Activated CD8-positive, alpha-beta memory T cell treated with anti-CD3 and anti-CD28 coated beads for 36 hours (primary cell): ENCODE results near the gene AIPL1. TPM values are rescaled to one million over a fixed set of nuclear protein-coding genes. Genes with fewer than 3 reads are reported as not detected.
"Not testable (repeated sequence)": the region's sequence is repeated elsewhere in the genome, so short reads cannot be mapped to it uniquely, and the experiment has no call there.

Experiments used
- CTCF ChIA-PET: fragments of 350-600 bp; sonication (Branson Sonifier 250); formaldehyde crosslinking; loops from one replicate; lab custom pipeline; 2021; ENCODE audit warnings: antibody characterized with exemption; lab: Charles Lee
- POLR2A ChIA-PET: fragments of 350-600 bp; sonication (Branson Sonifier 250); formaldehyde crosslinking; loops from one replicate; lab custom pipeline; 2021; ENCODE audit warnings: antibody characterized with exemption; lab: Charles Lee
- total RNA-seq, 2 experiments: library from RNA; stranded (reverse); gene quantifications; one replicate each; pipeline ENCODE4 v1.2.3, GENCODE V29; 2021

The AIPL1 gene, protein sequence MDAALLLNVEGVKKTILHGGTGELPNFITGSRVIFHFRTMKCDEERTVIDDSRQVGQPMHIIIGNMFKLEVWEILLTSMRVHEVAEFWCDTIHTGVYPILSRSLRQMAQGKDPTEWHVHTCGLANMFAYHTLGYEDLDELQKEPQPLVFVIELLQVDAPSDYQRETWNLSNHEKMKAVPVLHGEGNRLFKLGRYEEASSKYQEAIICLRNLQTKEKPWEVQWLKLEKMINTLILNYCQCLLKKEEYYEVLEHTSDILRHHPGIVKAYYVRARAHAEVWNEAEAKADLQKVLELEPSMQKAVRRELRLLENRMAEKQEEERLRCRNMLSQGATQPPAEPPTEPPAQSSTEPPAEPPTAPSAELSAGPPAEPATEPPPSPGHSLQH
- total RNA-seq, result not detected

DNA sequence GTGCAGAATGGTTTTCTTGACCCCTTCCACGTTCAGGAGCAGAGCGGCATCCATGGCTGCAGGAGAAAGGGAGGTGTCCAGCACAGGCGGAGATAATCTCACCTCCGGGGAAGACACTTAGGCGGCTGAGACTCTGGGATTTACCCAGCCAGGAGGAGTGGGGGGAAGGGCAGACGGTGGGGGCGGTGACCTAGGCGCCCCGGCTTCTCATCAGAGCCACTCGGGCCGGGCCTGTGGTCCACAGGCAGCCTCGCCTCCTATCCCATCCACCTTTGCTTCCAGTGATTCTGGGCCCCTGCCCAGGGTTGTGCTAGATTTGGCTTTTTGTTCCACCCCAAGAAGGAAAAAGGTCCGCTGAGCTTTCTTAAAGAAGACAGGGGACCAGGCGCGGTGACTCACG, at the start of gene AIPL1:
Gene AIPL1, minus strand, starts transcription at position 71 of the 400 bp plus-strand sequence. Its CDS starts 17 bp downstream, at position 54.
- ChIA-PET CTCF (interaction anchor here (0.9 to 2.0 kb wide), 4 partner anchors 17 to 851 kb away, joined by 3 to 13 read pairs (median 4); partner anchors contain the start of gene NLRP1), POLR2A (no interaction called here)

DNA sequence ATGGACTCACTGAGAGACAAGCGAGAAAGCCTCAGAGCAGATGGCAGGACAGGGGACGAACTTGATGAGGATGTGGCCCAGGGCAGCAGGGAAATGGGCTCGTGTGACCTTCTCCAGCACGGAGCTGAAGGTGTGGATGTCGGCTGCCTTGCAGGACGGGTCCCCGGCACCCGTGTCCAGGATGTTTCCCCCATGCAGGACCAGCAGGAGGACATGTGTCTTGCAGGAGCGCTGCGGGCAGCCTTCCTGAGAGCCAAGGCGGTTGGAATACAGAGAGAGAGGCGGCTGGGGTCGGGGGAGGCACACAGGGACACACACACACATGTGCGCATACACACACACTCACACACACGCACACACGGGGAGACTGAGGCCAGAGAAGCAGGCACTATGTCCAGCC, 48.6 kb upstream of the AIPL1 start:
- POLR2A ChIA-PET, result no interaction called here
- CTCF ChIA-PET, result no interaction called here

DNA sequence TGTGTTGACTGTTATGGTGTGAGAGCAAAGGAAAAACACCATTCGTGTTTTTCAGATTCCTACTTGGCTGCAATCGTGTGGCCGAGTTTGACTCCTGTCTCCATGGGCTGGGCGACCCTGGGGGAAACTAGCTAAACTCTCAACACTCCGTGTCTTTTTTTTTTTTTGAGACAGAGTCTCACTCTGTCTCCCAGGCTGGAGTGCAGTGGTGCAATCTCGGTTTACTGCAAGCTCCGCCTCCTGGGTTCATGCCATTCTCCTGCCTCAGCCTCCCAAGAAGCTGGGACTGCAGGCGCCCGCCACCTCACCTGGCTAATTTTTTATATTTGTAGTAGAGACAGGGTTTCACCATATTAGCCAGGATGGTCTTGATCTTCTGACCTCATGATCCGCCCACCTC, 47.9 kb upstream of the AIPL1 start:
- POLR2A ChIA-PET, result not testable (repeated sequence)

DNA sequence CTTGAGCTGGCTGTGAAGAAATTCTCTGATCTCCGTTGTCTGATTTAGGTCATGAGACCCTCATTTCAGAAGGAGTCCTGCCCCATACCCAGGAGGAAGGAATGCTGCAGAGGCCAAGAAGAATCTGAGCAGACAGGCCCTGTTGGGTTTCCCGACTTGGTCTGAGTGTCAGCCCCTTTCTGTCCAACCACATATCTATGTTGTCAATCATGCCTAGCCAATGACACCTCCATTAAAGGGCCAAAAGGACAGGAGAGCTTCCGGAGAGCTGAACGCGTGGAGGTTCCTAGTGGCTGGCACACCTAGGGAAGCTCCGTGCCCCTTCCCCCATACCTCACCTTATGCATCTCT, 47.2 kb upstream of the AIPL1 start:
- ChIA-PET CTCF (interaction anchor here (1.6 kb wide), 1 partner anchor 9 kb away, joined by 7 read pairs; no protein-coding TSS in a partner anchor), POLR2A (no interaction called here)

More for the DNA sequence above, 47.9 kb upstream of the AIPL1 start:
- CTCF ChIA-PET, result interaction anchor here (1.6 kb wide), 1 partner anchor 10 kb away, joined by 7 read pairs; no protein-coding TSS in a partner anchor

DNA sequence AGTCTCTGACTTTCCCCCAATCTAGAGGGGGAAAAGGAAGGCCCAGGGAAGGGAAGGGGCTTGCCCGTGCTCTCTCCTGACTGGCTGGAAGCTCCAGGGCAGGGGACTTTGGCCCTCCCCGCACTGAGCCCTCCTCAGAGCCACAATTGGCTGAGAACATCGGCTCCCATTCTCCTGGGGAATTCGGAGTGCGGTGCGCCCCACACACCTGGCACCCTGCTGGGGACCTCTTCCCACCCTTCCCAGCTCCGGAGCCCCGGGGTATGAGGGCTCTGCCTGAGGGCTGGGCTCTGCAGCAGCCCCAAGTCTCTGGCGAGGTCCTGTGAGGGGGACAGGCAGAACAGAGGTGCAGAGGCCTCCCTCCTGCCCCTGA, 45.4 kb upstream of the AIPL1 start:
- ChIA-PET POLR2A (no interaction called here), CTCF (interaction anchor here (1.0 kb wide), 1 partner anchor 8 kb away, joined by 4 read pairs; no protein-coding TSS in a partner anchor)

DNA sequence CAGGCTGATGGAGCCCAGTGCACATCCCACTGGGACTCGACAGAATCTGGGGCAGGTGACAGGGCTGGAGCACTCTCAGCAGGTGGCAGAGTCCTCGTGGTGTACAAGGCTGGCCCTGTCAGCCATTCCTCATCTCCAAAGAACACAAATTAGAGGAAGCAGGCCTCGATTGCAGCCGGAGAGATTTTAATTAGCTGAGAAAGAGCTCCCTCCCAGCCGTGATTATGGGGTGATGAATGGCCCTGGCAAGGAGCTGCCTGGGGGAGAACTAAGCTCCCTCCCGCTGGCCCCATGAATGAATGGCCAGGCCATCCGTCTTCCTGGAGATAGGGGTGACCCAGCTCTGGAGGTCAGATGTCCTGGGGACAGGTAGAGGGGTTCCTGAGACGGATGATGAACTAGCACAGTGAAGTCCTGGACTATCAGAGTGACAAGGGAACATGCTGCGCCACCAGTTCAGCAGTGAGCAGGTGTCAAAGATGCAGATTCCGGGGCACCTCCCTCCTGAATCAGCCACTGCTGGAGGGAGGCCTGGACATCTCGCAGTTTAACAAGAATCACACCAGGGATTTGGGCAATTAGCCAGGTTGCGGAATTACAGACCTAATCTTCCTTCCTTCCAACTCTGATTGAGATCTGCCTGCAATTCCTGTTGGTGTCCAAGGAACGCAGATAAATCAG, 44.8 kb upstream of the AIPL1 start:
- POLR2A ChIA-PET, result no interaction called here
- CTCF ChIA-PET, result no interaction called here

DNA sequence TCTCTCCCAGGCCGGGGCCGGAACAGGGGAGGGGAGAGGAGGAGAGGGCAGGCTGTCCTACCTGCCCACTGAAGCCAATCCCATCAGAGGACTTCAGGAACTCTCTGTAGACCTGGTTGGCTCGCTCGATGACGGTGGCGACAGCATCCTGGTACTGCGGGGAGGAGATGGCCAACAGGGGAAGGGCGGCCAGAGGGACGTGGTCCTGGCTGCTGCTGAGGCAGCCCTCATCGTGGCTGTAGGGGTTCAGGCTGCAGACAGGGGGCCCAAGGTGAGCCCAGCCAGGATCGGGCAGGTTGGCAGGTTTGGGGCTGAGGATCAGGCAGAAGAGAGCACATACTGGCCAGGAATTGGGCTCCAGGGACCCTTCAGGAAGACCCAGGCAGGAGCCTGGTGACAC, 43.6 kb upstream of the AIPL1 start:
- ChIA-PET CTCF (no interaction called here), POLR2A (no interaction called here)

DNA sequence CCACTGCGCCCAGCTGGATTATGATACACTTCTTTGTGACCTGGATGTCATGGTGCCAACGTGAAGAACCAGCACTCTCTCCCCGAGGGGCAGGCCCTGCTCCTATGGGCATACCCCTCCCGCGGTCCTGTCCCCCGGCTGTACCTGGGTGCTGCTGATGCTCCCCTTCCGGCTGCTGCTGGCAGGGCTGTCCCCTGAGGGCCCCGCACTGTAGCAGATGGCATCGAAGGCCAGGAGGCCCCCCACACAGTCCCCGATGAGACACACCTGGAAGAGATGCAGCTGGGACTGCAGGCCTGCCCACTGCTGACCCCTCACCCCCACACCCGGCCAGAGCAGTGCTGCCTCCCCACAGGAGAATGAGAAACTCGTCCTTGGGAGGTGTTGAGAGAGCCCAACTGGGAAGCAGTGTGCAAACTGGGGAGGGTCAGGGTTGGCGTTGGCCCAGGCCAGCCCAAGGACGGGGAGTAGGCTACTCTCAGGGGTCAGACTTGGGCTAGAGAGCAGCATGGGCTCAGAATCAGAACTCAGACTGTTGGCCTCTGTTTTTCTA, 43.0 kb upstream of the AIPL1 start:
- POLR2A ChIA-PET, result no interaction called here

DNA sequence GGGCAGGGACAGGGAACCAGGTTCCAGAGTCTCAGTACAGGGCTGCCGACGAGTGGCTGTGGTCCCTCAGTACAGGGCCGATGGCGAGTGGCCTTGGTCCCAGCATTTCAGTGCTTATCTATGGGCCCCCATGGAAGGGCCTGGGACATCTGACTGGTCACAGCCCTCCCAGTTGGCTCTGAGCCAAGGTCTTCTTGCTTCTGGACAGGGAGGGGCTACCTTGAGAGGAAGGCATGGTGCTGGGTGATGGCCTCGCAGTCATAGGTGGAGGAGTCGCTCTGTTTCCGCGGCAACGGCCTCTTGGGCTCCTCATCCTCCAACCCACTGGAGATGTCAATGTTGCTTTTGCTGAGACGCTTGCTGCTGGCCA, 41.9 kb upstream of the AIPL1 start:
- POLR2A ChIA-PET, result no interaction called here
- CTCF ChIA-PET, result no interaction called here

More for the DNA sequence above, 43.0 kb upstream of the AIPL1 start:
- CTCF ChIA-PET, result no interaction called here

DNA sequence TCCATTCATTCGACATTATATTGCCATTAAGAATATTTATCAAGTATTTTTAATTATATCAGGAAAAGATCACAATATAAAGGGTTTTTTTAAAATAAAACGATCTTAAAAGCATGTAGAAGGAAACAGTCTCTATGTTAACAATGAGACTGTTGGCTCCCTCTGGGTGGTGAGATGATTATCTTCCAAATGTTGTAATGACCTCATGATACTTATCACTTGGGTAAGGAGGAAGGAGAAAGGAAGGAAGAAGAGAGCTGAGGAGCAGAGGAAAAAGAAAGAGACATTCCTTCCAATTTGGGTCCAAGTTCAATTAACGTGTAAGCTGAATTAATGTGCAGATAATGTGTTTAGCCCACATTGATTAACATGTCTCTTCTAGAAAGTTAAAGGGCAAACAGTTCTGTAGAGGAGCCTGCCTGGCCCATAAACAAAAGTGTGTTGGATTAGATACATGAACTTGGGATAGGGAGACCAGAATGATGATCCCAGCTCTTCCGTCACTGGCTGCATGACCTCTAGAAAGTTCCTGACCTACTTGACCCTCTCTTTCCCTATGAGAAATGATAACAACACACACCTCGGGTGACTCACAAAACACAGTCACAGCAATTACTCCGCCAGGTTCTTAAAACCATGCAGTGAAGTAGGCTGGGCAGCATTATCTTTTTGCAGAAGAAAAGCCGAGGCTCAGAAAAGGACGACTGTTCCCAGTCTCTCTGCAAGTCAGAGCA, 41.3 kb upstream of the AIPL1 start:
- CTCF ChIA-PET, result no interaction called here
- POLR2A ChIA-PET, result no interaction called here

DNA sequence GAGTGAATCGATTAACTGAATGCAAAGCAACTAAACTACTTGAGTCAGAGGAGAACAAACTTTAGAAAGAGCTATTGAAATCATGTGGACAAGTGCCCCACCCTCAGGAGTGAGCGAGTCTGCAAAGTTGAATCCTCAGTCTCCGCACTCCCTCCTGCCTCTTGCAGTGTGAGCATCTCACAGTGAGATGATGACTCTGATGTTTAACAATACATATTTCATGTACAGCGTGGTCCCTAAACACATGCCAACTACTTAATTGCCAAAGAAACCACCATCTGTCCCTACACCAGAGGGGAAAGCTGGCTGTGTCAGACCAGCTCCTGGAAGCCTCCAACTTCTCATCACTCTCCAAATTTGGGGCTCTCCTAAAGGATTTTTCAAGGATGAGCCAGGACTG, 40.5 kb upstream of the AIPL1 start:
- ChIA-PET POLR2A (no interaction called here), CTCF (no interaction called here)

DNA sequence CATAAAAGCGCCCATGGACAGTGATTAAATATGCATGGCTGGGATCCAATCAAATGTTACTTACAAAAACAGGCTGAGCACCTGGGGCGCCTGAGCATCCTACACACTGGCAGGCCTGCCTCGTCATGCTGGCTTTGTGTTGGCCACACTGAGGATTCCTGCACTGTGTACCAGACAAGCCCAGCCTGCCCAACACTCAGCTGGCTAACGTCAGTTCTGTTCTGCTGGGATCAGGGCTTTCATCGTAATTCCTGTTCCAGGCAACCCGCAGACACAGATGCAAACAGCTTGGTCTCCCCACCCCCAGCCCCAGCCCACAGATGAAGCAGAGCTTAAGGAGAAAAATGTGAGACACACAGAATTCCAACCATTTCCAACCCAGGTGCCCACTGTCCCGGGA, 40.0 kb upstream of the AIPL1 start:
- ChIA-PET POLR2A (no interaction called here), CTCF (no interaction called here)

DNA sequence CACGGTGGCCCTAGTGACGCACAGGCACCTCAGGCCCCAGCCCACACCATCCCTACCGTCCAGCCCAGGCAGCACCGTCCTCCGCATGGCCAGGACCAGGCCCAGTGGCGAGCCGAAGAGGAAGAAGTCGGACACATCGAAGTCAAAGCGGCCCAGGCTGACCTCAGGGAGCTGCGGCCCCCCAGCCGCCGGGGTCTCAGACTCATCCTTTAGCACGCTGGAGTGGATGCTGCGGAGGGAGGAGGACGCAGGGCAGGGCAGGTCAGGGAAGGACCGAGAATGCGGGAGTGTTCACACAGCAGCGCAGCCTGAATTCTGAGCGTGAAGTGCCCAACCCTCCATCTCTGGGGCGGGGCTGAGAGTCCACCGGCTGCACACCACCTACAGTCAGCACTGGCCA, 39.5 kb upstream of the AIPL1 start:
- POLR2A ChIA-PET, result no interaction called here

DNA sequence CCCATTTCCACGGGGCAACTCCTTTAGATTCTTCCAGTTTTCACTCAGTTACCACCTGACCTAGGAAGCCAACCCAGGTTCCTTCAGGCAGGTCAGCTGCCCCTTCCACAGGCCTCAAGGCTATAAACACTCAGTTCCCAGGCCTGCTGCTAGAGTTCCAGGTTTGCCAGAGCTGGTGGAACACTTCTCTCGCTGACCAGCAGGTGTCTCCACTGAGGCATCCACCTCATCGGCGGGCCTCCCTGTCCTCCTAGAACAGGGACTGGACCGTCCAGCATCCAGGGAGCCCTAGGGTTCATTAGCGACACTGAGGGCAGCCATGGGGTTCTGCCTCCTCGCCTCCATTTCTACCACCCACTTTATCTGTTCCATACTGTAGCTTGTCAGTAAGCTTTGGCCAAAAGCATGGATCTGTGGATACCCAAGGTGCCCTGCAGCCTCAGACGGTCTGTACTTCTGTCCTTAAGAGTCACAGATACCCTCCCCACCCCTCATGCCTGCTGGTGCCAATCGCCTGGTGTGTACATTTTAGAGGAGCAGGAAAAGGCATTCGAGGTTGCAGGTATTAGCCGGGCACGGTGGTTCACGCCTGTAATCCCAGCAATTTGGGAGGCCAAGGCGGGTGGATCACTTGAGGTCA, 38.3 kb upstream of the AIPL1 start:
- POLR2A ChIA-PET, result no interaction called here
- CTCF ChIA-PET, result interaction anchor here (0.6 to 1.9 kb wide), 11 partner anchors 8 to 1012 kb away, joined by 3 to 8 read pairs (median 4); no protein-coding TSS in a partner anchor

More for the DNA sequence above, 39.5 kb upstream of the AIPL1 start:
- CTCF ChIA-PET, result interaction anchor here (0.7 kb wide), 1 partner anchor 104 kb away, joined by 3 read pairs; no protein-coding TSS in a partner anchor

DNA sequence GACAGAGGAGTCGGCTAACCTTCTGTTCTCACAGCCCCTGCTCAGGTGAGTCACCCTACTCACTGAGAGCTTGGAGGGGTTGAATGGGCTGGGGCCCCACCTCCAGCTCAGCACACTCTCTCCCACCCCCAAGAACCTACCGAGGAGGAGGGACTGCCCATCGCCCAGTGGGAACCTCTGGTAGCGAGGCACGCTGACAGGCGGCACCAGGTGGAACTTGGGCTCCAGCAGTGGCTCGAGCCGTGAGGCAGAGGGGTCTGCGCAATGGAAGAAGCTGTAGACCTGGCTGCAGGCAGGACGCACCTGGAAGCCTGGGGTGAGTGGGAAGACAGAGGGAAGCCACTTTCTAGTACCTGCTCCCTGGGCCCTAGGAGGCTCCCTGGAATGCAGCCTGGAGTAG, 37.6 kb upstream of the AIPL1 start:
- POLR2A ChIA-PET, result interaction anchor here (0.6 kb wide), 1 partner anchor 137 kb away, joined by 3 read pairs; no protein-coding TSS in a partner anchor
- CTCF ChIA-PET, result interaction anchor here (0.6 to 1.9 kb wide), 11 partner anchors 8 to 1011 kb away, joined by 3 to 8 read pairs (median 4); no protein-coding TSS in a partner anchor

DNA sequence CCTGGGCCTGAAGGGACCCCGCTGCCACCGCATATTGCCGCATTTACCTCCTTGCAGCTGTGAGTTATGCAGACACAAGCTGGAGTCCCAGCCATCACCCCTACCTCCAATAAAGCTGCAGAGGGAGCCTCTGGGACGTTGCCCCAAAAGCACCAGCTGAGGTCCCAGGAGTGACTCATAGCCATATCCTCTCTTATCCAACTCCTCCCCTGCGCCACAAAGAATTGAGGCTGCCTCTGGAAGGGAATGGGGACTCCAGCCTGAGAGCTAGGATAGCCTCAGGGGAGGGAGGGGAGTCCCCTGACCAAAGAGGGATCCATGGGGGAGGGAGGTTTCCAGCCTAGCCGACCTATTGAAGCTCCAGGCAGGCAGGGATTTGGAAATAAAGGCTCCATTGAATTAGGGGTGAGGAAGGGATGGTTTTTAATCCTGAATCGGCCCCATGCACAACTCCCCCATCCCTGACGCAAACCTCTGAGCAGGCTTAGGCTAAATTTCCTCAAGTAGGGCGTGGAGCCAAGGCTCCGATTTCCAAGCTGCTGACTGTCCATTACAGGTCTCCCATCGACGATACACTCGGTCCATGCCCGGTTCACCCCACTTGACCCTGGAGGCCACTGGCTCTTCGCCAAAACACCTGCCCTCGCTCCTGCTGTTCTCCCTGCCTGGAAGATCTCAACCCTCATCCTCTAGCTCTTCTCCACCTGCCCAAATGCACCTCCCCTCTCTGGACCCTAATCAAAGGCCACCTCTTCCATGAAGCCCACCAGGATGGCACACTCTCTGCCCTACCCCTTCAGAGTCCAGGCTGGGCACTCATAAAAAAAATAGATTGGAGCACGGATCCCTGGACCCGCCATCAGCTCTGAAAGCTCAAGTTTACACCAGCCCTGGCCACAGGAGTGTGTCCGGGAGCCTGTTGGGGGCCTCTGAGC, 36.9 kb upstream of the AIPL1 start:
- POLR2A ChIA-PET, result interaction anchor here (0.6 kb wide), 1 partner anchor 138 kb away, joined by 3 read pairs; no protein-coding TSS in a partner anchor
- CTCF ChIA-PET, result interaction anchor here (1.2 to 1.9 kb wide), 2 partner anchors 9 to 11 kb away, joined by 4 to 7 read pairs; no protein-coding TSS in a partner anchor

DNA sequence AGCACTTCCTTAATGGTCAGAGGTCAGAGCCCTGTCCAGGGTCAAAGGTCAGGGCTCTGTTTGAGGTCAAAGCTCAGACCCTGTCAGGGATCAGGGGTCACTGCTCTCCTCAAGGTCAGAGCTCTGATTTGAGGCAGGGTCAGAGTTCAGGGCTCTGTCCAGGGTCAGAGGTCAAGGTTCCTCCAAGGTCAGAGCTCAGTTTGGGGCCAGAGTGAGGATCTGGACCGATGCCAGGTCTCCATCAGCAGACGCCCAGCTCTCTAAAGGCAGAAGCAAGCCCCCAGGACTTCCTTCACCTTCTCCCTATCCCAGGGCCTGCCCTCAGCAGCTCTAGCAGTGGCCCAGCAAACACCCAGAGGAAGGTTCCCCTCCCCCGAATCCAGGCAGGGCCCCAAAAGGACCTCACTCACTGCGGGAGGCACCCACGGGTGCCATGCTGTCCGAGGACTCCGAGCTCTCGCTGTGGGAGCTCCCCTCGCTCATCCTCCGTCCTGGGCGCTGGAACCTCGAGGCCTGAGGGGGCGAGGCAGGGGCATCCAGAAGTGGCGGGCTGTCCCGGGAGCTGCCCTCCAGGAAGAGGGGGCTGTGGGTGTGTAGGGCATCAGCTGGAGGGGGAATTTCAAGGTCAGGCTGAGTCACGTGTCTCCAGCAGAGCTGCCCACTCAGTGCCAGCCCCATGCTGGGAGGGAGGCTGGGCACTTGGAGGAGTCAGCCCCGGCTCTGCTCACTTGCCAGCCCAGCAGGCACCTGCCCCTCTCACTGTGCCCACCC, 36.0 kb upstream of the AIPL1 start:
- CTCF ChIA-PET, result no interaction called here

More for the DNA sequence above, 36.0 kb upstream of the AIPL1 start:
- POLR2A ChIA-PET, result no interaction called here
